HG03442 (cell line): Measurements from ENCODE around the gene P2RY6.
"Not testable (repeated sequence)": the region's sequence is repeated elsewhere in the genome, so short reads cannot be mapped to it uniquely, and the experiment has no call there.

Source experiments
- ATAC-seq: cut with Tn5 transposase; IDR thresholded peaks from one replicate; pipeline ENCODE4 v1.9.1; 2021; ENCODE audit warnings: mild to moderate bottlenecking, moderate library complexity; ENCODE audit not compliant: unreplicated experiment

The P2RY6 gene, protein sequence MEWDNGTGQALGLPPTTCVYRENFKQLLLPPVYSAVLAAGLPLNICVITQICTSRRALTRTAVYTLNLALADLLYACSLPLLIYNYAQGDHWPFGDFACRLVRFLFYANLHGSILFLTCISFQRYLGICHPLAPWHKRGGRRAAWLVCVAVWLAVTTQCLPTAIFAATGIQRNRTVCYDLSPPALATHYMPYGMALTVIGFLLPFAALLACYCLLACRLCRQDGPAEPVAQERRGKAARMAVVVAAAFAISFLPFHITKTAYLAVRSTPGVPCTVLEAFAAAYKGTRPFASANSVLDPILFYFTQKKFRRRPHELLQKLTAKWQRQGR

DNA sequence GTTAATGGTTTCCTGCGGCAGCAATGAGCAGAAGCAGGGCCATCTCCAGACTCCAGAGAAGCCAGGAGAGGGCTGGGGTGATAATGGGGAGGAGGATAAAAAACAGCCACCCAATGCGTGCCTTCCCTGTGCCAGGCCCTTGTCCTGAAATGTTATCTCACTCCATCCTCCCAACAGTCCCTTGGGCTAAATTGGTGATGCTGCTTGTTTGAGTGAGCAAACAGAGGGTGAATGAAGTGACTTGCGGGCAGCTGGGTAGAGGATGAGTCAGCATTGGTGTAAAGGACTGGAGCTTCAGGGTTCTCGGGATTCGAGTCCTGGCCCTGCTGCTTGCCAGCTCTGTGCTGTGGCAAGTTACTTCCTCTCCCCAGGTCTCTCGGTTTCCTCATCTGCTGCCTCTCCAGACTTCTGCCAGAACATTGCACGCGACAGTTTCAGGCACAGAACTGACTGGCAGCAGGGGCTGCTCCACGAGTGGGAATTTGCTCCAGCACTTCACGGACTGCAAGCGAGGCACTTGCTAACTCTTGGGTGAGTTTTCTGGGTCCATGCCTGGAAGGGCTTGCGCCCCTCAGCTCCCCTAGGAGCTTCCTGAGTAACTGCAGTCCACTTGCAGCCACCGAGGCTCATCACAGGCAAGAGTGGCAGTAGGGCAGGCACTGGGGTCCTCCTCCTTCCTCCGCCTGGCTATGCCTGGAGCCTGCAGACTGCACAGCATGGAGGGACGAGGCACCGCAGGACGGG is at the start of gene P2RY6:
TSS of gene P2RY6 (plus strand) at position 403 of the 744 bp plus-strand sequence. CDS start 24,181 bp downstream, outside the sequence.
- ATAC-seq = no peak

DNA sequence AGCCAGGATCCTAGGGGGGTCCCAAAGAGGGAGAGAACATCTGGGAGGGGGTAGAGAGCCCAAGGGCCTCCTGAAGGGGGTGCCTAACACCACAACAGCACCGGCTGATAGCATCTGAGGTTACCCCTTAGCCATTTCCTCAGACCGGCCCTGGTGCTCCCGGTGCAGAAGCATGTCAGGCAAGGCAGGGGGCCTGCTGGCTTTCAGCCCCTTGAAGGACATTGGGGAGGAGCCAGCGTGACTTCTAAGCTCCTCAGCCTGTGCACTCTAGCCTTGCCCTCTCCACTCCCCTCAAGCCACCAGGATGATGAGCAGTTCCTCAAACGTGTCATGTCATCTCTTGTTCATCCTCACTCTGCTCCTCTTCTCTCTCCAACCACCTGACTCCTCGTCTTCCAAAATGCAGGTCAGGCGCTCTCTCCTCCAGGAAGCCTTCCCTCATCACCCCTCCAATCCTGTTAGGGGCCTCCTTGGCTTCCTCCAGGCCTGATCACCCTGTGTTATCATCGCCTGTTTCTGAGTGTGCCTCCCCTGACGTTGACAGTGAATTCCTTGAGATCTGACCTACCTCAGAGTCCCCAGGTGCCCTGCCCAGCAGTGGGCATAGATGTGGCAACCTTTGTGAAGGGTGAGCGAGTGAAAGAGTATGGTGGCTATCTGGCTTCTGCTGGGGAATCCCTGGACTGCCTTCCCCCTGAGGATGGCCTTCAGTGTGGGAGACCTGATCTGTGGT is 48.0 kb upstream of the P2RY6 start:
- no peak for ATAC-seq

DNA sequence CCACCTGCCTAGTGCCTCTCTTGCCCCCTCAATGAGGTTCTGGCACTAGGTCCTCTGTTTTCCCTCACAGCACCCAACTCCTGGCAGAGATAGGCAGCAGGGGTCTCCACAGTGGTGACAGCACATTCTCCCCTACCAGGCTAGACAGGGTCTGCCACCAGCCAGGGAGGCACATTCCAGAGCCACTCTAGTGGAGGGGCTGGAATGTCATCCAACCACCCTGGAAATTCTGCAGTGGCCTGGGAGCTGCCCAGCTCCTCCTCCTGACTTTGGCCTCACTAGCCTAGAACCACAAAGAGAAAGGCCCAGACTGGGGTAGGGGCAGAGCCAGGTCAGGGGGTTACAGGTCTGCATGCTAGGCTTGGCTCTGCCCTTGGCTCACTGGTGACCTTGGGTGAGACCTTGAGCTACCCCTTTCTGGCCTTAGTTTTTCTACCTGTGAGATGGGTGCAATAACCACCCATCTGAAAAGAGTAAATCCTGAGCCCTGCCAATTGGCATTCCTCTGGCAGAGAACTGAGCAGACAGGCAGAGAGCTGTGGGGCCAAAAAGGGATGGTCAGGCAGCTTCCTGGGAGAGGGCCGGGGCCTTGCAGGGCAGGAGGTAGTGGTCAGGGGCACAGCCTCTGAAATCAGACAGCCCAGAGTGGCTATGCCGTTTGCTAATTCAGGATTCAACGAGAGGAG is 47.0 kb upstream of the P2RY6 start:
- no peak for ATAC-seq

DNA sequence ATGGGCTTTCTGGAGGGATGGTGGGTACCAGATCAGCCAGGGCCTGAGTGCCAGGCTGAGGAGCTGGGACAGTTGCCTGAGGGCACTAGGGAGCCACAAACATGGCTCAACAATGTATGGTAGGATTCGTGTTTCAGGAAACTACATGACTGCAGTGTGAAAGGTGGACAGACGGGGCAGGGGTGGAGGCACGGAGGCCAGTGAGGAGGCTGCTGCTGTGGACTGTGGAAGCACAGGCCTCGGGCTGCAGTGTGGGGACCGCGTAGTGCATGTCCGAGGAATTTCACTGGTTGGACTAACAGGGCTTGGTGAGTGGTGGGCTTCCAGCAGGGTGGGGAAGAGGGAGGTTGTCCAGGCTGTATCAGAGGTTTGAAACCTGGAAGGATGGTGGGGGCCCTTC is 46.3 kb upstream of the P2RY6 start:
- ATAC-seq = no peak

DNA sequence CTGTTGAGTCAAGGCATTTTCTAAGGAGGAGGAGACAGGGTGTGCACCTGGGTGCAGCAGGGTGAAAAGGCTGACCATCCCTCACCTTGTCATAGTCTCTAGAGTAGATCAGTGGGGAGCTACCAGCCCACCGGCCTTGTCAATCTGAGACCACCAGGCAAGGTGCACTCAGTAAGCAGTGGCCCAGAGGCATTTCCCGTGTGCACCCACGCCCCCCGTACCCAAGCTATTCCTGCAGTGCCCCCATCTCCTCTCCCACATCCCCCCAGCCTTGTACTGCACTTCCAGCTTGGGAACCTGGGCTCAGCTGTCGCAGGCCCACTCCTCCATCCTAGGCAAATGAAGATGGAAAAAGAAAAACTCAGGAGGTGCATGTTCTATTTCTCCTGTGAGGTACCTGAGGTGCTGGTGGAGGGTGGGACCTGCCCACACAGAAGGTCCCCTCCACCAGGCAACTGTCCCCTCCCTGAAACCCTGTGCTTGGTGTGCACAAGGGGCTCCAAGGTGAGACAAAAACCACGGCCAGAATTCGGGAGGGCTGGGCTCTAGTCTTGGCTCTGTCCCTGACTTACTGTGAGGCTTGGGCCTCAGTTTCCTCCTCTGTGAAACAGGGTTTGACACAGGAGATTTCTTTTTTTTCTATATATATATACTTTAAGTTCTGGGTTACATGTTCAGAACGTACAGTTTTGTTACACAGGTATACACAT is 45.7 kb upstream of the P2RY6 start:
- no peak for ATAC-seq

DNA sequence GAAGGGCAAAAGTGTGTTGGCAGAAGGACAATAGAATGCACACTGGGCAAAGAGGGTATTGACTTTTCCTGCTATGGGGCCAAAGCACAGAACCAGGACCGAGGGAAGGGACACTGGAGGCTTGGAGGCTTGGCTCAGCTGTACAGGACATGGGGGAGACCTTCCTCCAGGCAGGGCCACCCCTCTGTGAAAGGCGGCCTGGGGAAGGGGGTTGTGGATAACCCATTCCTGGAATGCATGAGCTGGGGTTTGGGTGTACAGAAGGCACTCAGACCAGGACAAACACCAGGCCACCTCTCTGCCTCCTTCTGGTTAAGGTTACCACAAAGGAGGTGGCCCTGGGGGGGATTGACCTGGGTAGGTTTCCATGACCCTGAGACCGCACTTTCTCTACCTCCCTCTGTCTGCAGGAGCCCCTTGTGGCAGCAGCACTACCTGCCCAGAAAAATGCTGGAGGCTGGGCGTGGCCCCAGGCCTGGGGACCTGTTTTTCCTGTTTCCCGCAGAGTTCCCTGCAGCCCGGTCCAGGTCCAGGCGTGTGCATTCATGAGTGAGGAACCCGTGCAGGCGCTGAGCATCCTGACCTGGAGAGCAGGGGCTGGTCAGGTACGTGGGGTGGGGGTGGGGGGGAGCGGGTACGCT is 44.4 kb upstream of the P2RY6 start:
- ATAC-seq = no peak

DNA sequence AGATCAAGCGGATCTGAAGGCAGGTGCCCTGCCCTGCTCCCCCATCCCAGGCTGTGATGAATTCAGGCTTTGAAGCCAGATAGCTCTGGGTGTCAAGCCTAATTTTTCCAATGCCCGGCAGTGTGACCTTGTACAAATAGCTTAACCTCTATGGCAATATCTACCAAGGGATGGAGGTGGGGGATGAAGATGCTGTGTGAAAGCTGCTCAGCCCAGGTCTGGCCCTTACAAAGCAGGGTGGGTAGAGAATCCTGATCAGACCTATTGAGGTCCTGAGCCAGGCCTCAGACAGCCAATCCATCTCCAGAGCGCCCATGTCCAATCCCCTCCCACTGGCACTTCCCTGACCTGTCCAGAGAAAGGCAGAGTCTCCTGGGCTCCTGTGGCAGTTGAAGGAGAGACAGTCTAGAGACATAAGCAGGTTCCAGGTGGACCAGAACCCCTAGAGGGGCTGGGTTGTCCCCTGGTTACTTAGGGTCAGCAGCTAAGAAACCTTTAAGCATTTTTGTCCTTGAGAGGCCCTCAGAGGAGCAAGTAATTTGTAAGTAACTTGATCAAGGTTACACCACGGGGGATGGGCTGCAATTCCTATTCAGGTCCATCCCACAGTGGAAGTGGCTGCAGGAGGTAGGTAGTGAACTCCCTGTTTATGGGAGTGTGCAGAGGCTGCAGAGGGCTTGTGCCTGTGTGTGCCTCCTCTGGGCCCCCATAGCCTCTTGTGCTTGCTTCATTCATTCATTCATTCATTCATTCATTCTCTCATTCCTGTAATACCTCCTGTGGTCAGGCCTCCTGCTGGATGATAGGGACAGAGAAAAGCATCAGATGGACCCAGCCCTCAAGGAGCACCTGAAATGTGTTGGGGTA is 43.6 kb upstream of the P2RY6 start:
- ATAC-seq = no peak

DNA sequence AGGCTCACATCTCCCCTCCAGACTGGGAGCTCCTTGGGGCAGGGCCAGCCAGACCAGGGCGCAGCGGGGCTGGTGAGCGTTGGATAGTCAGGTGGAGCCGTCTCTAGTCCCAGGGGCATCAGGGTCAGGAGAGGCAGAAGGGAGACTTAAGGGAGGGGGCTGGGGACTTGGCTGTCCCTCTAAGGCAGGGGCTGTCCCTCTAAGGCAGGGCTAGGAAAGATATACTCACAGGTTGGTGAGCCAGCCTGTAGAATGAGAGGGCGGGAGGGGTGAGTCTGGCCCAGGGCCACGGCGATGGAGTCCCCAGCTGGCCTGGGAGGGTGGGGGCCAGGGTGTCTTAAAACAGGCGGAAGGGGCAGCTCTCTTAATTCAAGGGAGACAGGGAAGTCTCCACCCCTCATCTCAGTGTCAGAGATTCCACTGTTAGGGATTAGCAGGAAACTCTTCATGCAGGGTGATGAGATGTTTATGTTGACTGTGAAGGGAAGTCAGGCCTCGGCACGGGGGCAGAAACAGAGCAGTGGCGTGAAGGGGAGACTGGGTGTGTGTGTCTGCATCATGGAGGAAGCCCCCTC is 42.7 kb upstream of the P2RY6 start:
- no peak for ATAC-seq

DNA sequence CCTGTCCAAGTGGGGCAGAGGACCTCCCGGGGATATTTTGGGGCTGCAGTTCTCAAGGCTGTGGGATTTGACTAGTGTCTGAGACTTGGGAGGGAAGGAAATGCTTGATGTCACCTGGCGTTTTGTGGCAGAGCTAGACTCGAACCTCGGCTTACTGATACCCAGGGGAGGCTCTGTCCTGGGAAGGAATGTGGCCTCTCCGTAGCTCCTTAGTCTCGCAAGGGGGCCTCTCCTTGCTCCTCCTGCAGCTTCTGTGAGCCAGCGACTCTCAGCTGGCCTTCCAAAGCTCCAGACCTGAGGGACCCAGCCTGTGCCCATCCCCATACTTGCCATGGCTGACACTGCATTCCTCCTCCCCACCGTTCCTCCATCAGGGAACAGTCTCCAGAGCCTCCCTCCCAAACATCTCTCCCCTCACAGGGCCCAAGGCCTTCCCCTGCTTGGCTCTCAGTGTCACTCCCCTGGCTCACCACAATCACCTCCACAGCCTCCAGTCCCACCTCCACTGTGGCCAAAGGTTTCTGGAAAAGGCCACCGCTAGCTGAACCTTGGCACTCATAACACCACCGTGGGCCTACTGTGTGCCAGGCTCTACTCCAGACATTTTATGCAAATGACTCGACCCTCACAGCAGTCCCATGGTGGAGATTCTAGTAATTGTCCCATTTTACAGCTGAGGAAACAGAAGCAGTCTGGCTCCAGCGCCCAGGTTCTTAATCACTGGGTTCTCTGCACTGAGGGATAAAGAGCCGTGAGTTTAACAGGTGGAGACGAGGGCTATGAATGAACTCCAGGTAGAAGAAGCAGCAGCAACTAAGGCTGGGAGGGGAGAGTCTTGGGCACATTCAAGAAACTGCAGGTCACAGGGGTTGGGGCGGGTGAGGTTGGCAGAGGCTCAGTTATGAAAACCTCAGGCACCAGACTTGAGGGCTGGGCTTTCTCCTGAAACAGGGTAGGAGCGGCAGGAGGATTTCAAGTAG is 42.0 kb upstream of the P2RY6 start:
- ATAC-seq = no peak

DNA sequence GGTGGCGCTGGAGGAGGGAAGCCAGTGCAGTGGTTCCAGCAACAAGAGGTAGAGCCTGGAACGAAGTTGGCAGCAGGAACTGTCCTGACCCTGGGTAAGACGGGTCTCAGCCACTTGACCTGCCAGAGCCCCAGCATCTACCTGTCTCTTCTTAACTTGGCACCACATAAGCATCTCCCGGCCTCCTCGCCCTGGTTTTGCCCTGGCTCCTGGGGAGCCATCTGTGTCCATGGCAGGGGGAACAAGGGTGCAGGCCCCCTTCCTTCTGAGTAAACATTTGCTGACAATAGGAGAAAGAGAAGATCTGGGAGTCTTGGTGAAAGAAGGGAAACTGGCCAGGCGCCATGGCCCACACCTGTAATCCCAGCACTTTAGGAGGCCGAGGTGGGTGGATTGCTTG is 41.2 kb upstream of the P2RY6 start:
- ATAC-seq = no peak

DNA sequence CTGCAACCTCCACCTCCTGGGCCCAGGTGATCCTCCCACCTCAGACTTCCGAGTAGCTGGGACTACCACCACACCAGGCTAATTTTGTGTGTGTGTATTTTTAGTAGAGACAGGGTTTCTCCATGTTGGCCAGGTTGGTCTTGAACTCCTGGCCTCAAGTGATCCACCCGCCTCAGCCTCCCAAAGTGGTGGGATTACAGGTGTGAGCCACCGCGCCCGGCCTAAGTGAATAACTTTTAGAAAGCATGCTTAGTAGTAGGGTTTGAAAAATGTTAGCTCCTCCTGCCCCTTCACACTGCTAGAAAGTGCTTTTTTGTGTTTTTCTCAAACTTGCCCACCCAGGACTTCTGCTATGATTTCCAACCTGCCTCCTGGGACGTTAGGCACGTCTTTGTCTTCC is 39.7 kb upstream of the P2RY6 start:
- ATAC-seq = not testable (repeated sequence)

DNA sequence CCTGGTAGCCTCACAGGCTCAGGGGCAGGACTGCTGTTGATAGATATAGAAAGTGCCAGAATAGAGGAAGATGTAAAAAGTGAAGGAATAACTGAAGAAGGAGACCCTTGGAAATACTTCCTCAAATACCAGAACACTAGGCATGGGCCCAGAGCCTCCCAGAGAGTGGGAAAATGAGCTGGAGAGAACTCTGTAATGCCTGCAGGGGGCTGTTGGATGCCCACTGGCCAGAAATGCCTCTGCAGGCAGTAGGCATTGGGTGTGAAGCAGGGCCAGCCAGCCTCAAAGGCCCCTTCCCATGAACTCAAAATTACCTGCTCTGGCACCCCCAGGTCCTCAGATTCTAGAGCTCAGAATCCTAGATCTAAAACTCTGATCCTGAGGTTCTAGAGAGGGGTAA is 38.9 kb upstream of the P2RY6 start:
- ATAC-seq = no peak

DNA sequence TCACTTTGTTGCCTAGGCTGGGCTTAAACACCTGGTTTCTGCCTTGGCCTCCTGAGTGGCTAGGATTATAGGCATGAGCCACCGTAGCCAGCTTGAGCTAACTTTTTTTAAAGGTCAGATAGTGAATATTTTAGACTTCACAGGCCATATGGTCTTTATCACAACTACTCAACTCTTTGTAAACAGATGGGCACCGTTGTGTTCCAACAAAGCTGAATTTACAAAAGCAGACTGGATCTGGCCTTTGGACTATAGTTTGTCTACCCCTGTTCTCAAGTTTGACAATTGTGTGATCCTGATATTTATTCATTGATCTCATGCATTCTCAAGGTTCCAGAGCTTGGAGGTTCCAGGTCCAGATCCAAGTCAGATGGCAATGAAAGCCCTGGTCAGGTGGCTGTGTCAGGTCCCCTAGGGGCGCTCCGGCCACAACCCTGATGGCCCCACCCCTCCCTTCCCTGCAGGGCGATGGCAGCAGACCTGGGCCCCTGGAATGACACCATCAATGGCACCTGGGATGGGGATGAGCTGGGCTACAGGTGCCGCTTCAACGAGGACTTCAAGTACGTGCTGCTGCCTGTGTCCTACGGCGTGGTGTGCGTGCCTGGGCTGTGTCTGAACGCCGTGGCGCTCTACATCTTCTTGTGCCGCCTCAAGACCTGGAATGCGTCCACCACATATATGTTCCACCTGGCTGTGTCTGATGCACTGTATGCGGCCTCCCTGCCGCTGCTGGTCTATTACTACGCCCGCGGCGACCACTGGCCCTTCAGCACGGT is 38.3 kb upstream of the P2RY6 start:
- no peak for ATAC-seq

DNA sequence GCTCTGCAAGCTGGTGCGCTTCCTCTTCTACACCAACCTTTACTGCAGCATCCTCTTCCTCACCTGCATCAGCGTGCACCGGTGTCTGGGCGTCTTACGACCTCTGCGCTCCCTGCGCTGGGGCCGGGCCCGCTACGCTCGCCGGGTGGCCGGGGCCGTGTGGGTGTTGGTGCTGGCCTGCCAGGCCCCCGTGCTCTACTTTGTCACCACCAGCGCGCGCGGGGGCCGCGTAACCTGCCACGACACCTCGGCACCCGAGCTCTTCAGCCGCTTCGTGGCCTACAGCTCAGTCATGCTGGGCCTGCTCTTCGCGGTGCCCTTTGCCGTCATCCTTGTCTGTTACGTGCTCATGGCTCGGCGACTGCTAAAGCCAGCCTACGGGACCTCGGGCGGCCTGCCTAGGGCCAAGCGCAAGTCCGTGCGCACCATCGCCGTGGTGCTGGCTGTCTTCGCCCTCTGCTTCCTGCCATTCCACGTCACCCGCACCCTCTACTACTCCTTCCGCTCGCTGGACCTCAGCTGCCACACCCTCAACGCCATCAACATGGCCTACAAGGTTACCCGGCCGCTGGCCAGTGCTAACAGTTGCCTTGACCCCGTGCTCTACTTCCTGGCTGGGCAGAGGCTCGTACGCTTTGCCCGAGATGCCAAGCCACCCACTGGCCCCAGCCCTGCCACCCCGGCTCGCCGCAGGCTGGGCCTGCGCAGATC is 37.5 kb upstream of the P2RY6 start:
- no peak for ATAC-seq

DNA sequence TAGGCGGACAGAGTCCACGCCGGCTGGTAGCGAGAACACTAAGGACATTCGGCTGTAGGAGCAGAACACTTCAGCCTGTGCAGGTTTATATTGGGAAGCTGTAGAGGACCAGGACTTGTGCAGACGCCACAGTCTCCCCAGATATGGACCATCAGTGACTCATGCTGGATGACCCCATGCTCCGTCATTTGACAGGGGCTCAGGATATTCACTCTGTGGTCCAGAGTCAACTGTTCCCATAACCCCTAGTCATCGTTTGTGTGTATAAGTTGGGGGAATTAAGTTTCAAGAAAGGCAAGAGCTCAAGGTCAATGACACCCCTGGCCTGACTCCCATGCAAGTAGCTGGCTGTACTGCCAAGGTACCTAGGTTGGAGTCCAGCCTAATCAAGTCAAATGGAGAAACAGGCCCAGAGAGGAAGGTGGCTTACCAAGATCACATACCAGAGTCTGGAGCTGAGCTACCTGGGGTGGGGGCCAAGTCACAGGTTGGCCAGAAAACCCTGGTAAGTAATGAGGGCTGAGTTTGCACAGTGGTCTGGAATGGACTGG is 36.8 kb upstream of the P2RY6 start:
- ATAC-seq = no peak

DNA sequence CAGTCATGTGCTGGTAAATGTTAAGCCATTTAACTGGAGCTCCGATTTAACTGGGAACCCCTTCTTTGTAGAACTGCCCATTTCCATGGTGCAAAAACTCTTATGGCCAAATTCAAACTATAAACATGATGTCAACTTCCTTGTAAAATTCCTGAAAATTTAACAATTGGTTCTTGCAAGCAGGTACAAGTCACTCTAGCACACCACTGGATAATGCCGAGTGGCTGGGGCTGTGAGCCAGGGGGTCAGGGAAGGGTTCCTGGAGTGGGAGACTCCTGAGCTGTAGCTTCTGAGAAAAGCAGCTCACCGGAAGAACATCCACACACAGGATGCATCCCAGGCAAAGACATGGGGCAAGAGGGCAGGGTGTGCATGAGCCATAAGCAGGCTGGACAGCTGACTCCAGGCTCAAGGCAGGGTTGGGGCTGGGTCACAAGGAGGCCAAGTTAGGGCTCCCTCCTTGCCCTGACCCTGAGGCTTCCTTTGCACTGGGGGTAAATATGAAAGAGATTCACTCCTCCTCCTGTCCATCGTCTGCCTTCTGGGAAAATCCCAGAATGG is 35.9 kb upstream of the P2RY6 start:
- ATAC-seq = no peak
